Suppressor macrophage treated with lipopolysaccharide for 4 hours (primary cell): Measurements from ENCODE around the gene TM2D1.
"Not testable (repeated sequence)": the region's sequence is repeated elsewhere in the genome, so short reads cannot be mapped to it uniquely, and the experiment has no call there.

Source experiments
- DNase-seq: peaks from one replicate; pipeline ENCODE4 v3.0.0-alpha.2; 2020

Gene TM2D1

DNA sequence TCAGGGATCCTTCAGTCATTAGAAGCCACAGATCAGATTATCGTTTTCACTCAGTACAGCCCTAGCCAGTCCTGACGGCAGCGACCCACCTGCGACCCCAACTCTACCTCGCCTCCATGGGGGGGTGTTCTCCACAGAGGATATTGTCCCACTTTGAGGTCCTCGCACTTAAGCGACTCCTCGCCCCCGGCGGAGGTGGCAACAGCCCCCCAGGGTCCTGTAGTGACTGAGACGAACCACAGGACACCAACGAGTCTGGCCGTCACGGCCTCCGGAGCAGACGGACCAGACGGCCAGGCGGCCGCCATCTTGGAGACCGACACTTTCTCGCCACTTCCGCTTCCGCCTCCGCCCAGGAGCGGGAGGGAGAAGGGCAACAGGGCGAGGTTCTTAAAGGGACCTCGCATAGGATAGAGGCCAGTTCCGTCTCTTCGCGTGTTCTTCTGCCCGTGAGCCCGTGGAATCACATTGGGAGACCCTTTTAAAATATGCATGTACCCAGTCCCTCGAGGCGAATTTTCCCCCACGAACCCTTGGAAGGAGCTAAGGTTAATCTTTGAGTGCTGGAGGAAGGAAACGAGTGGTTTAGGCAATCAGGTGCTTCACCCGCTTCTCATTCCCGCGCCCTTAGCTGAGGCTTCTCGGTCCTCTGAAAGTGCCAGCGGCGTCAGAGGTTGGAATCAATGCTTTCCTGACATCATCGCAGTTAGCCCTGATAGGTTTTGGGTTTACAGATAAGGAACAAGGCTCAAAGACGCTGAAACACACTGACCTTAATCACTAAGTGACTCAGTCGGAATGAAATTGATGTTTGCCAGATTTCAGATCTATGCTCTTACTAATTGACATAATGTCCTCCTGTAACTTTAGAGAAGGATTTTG lies at the start of gene TM2D1:
TM2D1 (minus strand) TSS at position 329 of the 882 bp plus-strand sequence; CDS start at position 308, 21 bp downstream.
- DNase-seq: peak; percentile 94

- DNase-seq: no peak
Observed at GRCh38 chr1:61770131-61770530, 45.2 kb upstream of the TM2D1 start.

DNA sequence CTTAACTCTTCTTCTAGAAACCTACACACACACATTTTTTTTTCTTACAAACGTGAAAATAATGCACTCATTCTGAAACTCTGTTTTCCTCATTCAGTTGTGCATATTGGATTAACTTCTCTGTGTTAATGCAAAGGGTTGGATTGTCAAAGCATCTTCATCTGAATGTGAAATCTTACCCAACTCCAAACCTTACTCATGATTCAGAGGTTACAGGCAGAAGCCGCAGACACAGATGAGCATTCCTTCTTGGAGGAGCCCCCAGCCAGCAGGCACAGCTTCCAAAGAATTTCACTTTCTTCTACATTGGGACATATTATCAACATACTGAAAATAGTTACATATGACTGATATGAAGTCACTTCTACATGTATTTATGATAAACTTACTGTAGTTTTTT lies 33.0 kb upstream of the TM2D1 start:
- DNase-seq: no peak

DNA sequence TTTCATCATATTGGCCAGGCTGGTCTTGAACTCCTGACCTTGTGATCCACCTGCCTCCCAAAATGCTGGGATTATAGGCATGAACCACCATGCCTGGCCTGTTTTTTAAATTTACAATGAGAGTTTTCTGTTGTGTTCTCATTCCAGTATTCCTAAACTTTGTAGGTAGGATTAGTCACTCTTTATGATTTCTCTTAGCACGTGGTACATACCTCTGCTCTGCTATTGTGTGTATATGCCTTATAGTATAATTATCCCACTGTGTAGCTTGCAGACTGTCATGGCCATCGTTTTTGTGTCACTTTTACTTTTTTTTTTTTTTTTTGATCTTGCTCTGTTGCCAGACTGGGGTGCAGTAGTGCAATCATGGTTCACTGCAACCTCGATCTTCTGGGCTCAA lies 31.8 kb upstream of the TM2D1 start:
- no peak for DNase-seq

GRCh38 chr1:61754545-61754944 lies 29.6 kb upstream of the TM2D1 start:
- no peak for DNase-seq

GRCh38 chr1:61753998-61754508 lies 29.1 kb upstream of the TM2D1 start:
- DNase-seq: no peak

- DNase-seq: no peak
Observed at GRCh38 chr1:61752921-61753389, 28.0 kb upstream of the TM2D1 start.

GRCh38 chr1:61749574-61749973 lies 24.6 kb upstream of the TM2D1 start:
- no peak for DNase-seq

- DNase-seq: no peak
Observed at GRCh38 chr1:61748566-61748965, 23.6 kb upstream of the TM2D1 start.

DNA sequence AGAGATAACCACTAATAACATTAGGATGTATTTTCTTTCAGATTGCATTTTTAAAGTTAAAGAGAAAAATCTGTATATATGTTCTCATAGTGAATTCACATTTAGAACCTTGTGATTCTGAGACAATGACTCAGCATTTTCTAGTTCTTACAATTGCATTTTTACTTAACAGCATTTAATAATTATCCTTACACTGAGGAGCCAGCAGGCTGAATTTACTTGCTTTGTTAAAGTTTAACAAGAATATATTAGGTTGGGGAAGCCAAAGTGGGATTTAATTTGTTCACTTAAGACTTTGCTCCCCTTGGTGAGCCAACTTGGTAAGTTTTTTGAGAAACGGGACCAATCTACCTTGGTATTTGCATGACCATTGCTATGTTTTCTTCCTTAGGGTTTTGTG lies 21.9 kb upstream of the TM2D1 start:
- DNase-seq: no peak

- DNase-seq: no peak
Observed at GRCh38 chr1:61743716-61744580, 19.0 kb upstream of the TM2D1 start.

GRCh38 chr1:61743431-61743705 lies 18.4 kb upstream of the TM2D1 start:
- no peak for DNase-seq

- no peak for DNase-seq
Observed at GRCh38 chr1:61742620-61743430, 17.9 kb upstream of the TM2D1 start.

- DNase-seq: no peak
Observed at GRCh38 chr1:61741711-61742619, 17.0 kb upstream of the TM2D1 start, which contains the start of gene PATJ. TSS of gene PATJ (plus strand) at chr1:61742480. CDS start at chr1:61762893, 20,413 bp downstream.

GRCh38 chr1:61740751-61741700 lies 16.1 kb upstream of the TM2D1 start:
- peak; percentile 40 for DNase-seq

DNA sequence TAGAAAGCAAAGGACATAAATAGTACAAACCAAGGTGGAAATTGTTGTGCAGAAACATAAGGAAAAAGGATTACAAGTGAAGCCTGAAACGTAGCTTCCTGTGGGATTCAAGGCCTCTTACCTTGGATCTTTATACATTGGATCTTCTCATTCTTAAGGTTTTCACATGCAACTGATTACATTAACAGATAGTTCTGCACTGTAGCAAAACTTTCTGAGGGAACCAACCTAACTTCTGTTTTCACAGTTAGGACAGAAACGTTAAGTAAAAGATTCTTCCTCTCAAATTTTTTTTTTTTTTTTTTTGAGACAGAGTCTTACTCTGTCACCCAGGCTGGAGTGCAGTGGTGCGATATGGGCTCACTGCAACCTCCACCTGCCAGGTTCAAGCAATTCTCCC lies 7.8 kb upstream of the TM2D1 start:
- DNase-seq: no peak

- not testable (repeated sequence) for DNase-seq
Observed at GRCh38 chr1:61730679-61731078, 5.7 kb upstream of the TM2D1 start.

DNA sequence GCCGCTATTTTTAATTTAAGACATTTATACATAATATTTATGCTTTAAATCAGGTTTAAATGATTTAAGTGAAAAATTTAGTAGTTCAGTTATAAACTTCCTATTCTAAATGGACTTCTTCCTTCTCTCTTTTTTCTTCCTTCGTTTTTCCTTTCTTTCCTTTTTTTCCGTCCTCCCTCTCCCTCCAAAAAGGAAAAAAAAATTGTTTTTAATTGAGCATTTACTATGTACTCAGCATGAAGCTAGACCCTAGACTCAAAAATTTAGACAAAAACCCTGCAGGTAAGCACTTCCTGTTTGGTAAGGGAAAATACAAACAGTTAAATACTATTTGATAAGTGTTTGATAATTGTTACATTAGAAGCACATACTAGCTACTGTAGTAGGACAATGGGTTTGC lies 2.6 kb upstream of the TM2D1 start:
- DNase-seq: no peak

- DNase-seq: peak; percentile 29
Observed at GRCh38 chr1:61724506-61724812, 482 bp downstream of the TM2D1 start.

DNA sequence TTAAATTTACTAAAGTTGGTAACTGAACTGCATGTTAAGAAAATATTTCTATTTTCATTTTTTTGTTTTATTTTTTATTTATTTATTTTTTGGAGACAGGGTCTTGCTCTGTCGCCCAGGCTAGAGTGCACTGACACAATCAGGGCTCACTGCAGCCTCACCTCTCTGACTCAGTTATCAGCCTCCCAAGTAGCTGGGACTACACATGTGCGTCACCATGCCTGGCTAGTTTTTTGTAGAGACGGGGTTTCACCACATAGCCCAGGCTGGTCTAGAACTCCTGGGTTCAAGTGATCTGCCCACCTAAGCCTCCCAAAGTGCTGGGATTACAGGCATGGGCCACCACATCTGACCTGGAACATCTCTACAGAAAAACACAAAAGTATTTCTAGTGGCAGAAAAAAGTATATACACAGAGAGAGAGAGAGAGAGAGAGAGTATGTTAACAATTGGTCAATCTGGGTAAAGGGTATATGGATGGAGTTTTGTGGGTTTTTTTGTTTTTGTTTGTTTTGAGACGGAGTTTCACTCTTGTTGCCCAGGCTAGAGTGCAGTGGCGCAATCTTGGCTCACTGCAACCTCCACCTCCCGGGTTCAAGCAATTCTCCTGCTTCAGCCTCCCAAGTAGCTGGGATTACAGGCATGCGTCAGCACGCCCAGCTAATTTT lies 5.8 kb downstream of the TM2D1 start:
- DNase-seq: not testable (repeated sequence)
